ENCODE data around the gene TAF4B.

The TAF4B gene

DNA sequence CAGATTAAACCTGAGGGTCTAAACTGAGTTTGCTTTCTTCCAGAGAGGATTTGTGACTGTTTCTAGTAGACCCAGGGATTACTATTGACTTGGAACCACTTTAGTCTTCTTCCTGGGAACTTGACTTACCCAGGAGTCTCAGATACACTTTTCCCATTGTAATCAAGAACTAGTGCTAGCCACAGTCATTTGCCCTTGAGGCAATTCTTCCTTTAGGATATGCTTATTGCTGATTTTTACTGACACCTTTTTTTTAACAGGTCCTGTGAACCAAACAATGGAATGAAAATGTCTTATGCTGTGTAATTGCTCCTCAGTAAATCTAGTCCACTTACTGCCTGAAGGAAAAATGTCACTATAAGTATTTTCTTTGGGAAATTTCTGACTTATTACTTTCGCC lies 78.3 kb downstream of the TAF4B start:
- no peak for DNase-seq (ENCODE audit: low read depth)

- DNase-seq (ENCODE audit: low read depth) = no peak
Measured at GRCh38 chr18:26307161-26307773, 81.0 kb downstream of the TAF4B start.

GRCh38 chr18:26309281-26309680 lies 83.0 kb downstream of the TAF4B start:
- DNase-seq (ENCODE audit: low read depth) = no peak

DNA sequence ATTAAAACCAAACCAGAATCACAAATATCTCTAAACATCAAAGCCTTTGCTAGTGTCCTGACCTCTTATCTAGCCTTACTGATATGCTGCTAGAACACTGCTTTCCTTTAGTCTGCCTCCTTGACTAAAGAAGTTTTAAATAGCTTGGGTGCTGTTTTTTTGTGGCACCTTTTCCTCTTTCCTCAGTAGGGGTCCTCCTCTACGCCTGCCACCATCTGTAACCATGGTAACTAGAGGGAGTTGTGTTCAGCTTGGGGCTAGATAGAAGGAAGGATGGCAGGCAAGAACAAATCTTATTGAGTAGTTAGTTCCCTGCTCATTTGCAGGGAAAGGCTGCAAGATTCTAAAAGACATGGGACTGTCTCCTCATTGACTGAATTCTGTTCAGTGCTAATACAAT lies 86.0 kb downstream of the TAF4B start:
- no peak for DNase-seq (ENCODE audit: low read depth)

DNA sequence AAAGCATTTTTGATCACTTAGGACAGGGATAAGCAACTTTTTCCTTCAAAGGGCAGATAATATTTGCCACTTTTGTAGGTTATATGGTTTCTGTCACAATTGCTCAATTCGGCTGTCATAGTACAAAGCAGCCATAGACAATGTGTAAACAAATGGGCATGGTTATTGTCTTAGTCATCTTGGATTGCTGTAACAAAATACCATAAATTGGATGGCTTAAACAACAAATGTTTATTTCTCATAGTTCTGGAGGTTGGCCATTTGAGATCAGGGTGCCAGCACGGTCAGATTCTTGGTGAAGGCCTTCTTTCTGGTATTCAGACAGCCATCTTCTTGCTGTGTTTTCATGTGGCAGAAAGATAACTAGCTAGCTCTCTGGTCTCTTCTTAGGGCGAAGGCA lies 91.2 kb downstream of the TAF4B start:
- DNase-seq (ENCODE audit: low read depth) = no peak

GRCh38 chr18:26320686-26321085 lies 94.4 kb downstream of the TAF4B start:
- no peak for DNase-seq (ENCODE audit: low read depth)

DNA sequence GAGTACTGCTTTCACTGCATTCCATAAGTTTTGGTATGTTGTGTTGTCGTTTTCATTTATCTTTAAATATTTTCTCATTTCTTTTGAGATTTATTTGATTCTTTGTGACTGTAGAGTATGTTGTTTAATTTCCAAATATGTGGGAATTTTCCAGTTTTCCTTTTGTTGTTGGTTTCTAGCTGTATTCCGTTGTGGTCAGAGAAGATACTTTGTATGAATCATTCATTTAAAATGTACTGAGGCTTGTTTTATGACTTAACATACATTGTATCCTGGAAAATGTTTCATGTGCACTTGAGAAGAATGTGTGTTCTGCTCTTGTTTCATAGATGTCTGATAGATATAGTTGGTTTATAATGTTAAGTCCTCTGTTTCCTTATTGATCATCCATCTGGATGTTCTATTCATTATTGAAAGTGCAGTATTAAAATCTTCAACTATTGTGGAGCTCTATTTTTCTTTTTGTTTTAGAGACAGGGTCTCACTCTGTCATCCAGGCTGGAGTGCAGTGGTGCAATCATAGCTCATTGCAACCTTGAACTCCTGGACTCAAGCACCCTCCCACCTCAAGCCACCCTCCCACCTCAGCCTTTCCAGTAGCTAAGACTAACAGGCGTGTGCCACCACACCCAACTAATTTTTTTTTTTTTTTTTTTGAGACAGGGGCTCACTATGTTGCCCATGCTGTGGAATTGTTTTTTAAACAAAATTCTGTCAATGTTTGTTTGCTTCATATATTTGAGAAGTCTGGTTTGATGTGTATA lies 96.8 kb downstream of the TAF4B start:
- no peak for DNase-seq (ENCODE audit: low read depth)

DNA sequence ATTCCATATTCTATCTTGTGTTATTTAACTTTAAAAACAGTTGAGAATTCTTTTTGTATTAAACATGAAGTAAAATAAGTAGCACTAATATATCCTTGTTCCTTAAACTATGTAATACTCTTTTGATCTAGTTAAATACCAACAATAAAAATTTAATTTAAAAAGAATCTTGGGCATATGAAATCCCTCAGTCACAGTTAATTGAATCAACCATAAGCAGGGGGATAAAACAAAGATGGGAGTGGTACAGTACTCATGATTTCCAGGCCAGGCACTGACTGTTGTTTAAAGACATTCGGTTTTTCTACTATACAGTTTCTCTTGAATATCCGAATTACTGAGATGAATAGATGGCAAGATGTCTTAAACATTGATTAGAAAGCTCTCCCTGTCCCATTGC lies 99.5 kb downstream of the TAF4B start:
- no peak for DNase-seq (ENCODE audit: low read depth)

GRCh38 chr18:26327062-26327461 lies 100.8 kb downstream of the TAF4B start:
- no peak for DNase-seq (ENCODE audit: low read depth)

DNA sequence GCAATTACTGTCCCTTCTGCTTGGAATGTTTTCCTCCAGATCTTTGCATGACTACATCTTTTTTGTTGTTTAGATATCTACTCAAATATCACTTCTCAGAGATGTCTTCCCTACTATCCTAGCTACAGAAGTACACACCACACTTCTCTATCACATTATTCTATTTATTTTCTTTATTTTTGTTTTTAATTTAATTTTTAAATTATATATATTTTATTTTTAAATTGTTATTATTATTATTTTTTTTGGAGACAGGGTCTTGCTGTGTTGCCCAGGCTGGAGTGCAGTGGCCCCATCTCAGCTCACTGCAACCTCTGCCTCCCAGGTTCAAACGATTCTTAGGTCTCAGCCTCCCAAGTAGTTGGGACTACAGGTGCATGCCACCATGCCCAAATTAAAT lies 106.7 kb downstream of the TAF4B start:
- DNase-seq (ENCODE audit: low read depth) = no peak

DNA sequence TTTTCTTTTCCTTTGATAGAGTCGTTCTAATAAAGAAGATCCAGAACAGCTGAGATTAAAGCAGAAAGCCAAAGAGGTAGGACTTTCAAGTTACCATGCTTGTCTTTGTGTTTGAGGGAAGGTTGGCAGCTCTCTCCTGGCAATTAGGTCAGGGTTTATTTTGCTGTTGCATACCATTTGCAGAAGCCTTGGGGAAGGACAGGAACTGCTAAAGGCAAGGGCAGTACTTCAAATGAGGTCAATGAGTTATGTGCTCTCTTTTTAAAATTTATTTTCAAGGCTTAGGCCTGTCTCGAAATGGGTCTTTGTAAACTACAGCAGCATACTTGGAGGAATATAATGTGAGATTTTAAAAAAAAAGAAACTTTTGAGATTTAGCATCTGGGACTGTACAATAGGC lies 108.9 kb downstream of the TAF4B start:
- no peak for DNase-seq (ENCODE audit: low read depth)

DNA sequence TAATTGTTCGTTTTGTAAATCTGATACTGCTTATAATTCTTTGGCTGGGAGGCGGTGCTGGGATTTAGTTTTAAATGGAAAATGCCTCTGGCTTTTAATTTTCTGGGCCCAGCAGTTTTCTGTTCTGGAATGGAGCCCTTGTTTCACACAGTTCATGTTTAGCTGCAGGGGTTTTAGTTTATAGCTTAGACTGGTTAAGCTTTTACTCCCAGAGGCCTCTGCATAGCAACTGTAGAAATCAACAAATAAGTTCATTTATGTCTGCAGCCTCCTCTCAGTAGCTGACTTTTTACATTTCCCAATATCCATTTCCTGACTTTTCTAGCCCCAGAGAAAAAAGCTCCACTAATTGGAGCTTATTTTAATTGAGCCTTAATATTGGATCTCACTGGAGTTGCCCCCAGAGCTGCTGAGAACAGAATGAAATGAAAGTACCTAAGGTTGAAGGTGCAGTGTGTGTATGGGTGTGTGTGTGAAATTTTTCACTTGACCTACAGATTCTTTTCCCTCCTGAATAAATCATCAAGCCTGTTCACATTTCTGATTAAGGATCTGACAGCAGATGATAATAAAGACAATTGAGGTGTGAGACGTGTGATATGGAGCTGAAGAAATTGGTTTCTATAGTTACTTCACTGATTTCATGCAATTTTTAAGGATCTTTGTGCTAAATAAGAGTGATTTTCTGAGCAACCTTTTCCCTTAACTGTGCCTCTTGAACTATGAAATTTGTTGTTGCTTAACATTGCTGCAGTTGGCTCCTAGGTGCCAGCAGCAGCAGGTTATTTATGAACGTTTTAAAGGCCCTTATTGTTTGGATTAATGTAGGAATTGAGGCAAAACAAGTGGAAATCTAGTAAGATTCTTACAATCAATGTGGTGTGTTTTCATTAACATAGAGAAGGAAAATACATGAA lies 109.6 kb downstream of the TAF4B start:
- no peak for DNase-seq (ENCODE audit: low read depth)

DNA sequence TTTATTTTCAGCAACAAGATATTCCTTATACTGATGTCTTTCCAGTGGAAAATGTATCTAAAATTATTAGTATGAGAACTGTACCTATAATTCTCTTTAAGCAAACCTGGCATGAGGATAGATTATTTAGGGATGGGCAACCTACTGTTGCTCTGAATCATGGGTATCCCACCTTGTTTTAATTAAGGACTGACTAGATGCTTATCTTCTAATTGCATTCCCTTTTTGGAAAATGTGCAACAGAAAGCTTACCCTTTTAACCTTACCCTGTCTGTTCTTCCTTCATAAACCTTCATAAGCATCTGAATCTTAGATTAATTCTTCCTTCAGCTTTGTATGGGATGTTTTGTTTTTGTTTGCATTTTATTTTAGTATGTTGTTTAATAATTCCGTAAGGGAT lies 110.3 kb downstream of the TAF4B start:
- DNase-seq (ENCODE audit: low read depth) = no peak

- no peak for DNase-seq (ENCODE audit: low read depth)
Measured at GRCh38 chr18:26342646-26343045, 116.4 kb downstream of the TAF4B start.

GRCh38 chr18:26350961-26351360 lies 124.7 kb downstream of the TAF4B start:
- DNase-seq (ENCODE audit: low read depth) = no peak

DNA sequence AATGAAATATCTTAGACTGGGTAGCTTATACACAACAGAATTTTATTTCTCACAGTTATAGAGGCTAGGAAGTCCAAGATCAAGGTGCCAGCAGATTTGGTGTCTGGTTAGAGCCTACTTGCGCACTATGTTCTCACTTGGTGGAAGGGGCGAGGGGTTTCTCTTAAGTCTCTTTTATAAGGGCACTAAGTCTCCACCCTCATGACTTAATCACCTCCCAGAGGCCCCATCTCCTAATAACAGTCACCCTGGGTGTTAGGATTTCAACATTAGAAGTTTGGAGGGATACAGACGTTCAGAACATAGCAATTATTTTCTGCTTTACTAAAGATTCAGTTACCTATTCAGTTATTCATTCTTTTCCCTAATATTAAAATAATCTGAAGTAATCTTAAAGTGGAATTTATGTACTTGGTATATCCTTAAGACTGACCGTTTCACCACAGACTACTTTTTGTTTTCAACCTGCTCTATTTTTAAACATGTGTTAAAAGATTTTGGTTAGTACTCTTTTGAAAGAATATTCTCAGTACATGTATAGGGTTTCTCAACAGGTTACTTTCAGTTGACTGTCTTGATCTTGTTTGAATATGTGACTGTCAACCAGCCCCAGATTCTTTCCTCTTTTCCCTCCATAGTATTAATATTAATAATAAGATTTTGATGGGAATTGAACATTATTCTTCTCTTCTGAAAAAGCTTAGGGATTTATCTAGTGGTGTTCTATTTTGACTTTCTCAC lies 130.0 kb downstream of the TAF4B start:
- DNase-seq (ENCODE audit: low read depth) = no peak

DNA sequence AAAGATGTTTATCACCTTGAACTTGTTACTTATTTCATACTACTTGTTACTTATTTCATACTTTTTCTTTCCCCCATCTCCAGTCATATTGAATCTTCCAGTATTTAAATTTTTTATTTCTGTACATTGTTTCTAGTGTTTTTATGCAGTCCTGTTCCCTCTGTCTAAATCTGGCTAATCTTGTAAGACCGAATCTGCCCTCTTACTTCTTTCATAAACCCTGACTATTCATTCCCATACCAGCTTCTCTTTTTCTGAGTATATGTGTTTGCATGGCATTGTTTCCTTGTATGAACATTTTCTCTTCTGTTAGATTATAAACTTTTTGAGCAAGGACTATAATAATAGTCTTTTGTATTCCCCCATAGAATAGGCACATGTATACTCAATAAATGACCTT lies 131.7 kb downstream of the TAF4B start:
- no peak for DNase-seq (ENCODE audit: low read depth)

- DNase-seq (ENCODE audit: low read depth) = no peak
Measured at GRCh38 chr18:26362021-26362420, 135.8 kb downstream of the TAF4B start.

- no peak for DNase-seq (ENCODE audit: low read depth)
Measured at GRCh38 chr18:26367425-26367824, 141.2 kb downstream of the TAF4B start.

- no peak for DNase-seq (ENCODE audit: low read depth)
Measured at GRCh38 chr18:26370037-26370436, 143.8 kb downstream of the TAF4B start.

GRCh38 chr18:26376105-26376504 lies 149.9 kb downstream of the TAF4B start:
- no peak for DNase-seq (ENCODE audit: low read depth)

- no peak for DNase-seq (ENCODE audit: low read depth)
Measured at GRCh38 chr18:26378701-26379100, 152.5 kb downstream of the TAF4B start.

Data from stimulated activated CD8-positive, alpha-beta memory T cell treated with anti-CD3 and anti-CD28 coated beads, Interleukin-7, amount 100 ng/mL, for 24 hours (primary cell).